Neuronal stem cell (in vitro differentiated cells): ENCODE measurements around the gene TRPC6.

Source experiments
- DNase-seq: peaks from one replicate; pipeline ENCODE4 v3.0.0-alpha.2; 2013; ENCODE audit warnings: low spot score
- H2AFZ ChIP-seq: one replicate; pipeline ENCODE4 v1.6.1; 2013; ENCODE audit warnings: mild to moderate bottlenecking, low read length, inconsistent platforms
- H2AK5ac ChIP-seq: 2 replicates; pipeline ENCODE4 v1.6.1; 2013; ENCODE audit warnings: low read depth, mild to moderate bottlenecking, inconsistent platforms, low read length, moderate library complexity, mixed read lengths
- H2BK120ac ChIP-seq: 2 replicates; pipeline ENCODE4 v1.6.1; 2013; ENCODE audit warnings: low read depth, mild to moderate bottlenecking, inconsistent platforms, low read length, moderate library complexity, mixed read lengths
- H2BK12ac ChIP-seq: one replicate; pipeline ENCODE4 v1.6.1; 2013; ENCODE audit warnings: low read length, inconsistent platforms
- H2BK15ac ChIP-seq: 2 replicates; pipeline ENCODE4 v1.6.1; 2013; ENCODE audit warnings: mild to moderate bottlenecking, low read length, inconsistent platforms, mixed read lengths
- H2BK5ac ChIP-seq: one replicate; pipeline ENCODE4 v1.6.1; 2013; ENCODE audit warnings: inconsistent platforms, mild to moderate bottlenecking, low read length, moderate library complexity
- H3K14ac ChIP-seq: one replicate; pipeline ENCODE4 v1.6.1; 2013; ENCODE audit warnings: low read length, inconsistent platforms
- H3K18ac ChIP-seq: 2 replicates; pipeline ENCODE4 v1.6.1; 2013; ENCODE audit warnings: low read length, inconsistent platforms
- H3K23ac ChIP-seq: 2 replicates; pipeline ENCODE4 v1.6.1; 2013; ENCODE audit warnings: low read depth, mild to moderate bottlenecking, mixed read lengths, low read length, inconsistent platforms; ENCODE audit not compliant: poor library complexity
- H3K27ac ChIP-seq: replicated peaks from 3 replicates; pipeline ENCODE4 v1.5.1; 2013; ENCODE audit warnings: low read length, inconsistent platforms
- H3K27me3 ChIP-seq, 3 experiments: 2 replicates each; pipeline ENCODE4 v1.6.1; 2013; ENCODE audit warnings: low read length in 3 of 3, mild to moderate bottlenecking in 2 of 3, inconsistent platforms in 1 of 3, low read depth in 1 of 3, mixed read lengths in 1 of 3, moderate library complexity in 1 of 3; ENCODE audit not compliant: control insufficient read depth in 3 of 3, insufficient read depth in 3 of 3
- H3K36me3 ChIP-seq, 2 donors: replicated peaks in 1 of 2; 2 replicates each; pipeline ENCODE4 v1.6.1; 2013; ENCODE audit warnings: low read length in 2 of 2; ENCODE audit not compliant: control insufficient read depth in 2 of 2, insufficient read depth in 2 of 2
- H3K4ac ChIP-seq: 2 replicates; pipeline ENCODE4 v1.6.1; 2013; ENCODE audit warnings: inconsistent platforms, mild to moderate bottlenecking, low read length, moderate library complexity
- H3K4me1 ChIP-seq, 2 donors: 1 replicate in 1 of 2; 2 replicates in 1 of 2; pipeline ENCODE4 v1.6.1; 2013; ENCODE audit warnings: low read length in 2 of 2, low read depth in 1 of 2; ENCODE audit not compliant: control insufficient read depth in 2 of 2, insufficient read depth in 1 of 2
- H3K4me2 ChIP-seq: one replicate; pipeline ENCODE4 v1.6.1; 2013; ENCODE audit warnings: mild to moderate bottlenecking, low read length, inconsistent platforms; ENCODE audit not compliant: insufficient read depth, poor library complexity, severe bottlenecking
- H3K4me3 ChIP-seq, 2 donors: 2 replicates each; pipeline ENCODE4 v1.5.1; 2013; ENCODE audit warnings: low read length in 2 of 2, mild to moderate bottlenecking in 2 of 2, inconsistent platforms in 1 of 2, moderate library complexity in 1 of 2
- H3K79me1 ChIP-seq: one replicate; pipeline ENCODE4 v1.6.1; 2013; ENCODE audit warnings: low read depth, mild to moderate bottlenecking, inconsistent platforms, low read length, moderate library complexity
- H3K9ac ChIP-seq: one replicate; pipeline ENCODE4 v1.6.1; 2013; ENCODE audit warnings: mild to moderate bottlenecking, low read depth, low read length, inconsistent platforms; ENCODE audit not compliant: poor library complexity
- H3K9me3 ChIP-seq, 2 donors: replicated peaks in 1 of 2; 2 replicates each; pipeline versions ENCODE3 to v1.6.1; 2013; ENCODE audit warnings: low read length in 2 of 2, mild to moderate bottlenecking in 2 of 2, inconsistent platforms in 1 of 2, low read depth in 1 of 2, mixed read lengths in 1 of 2, moderate library complexity in 1 of 2; ENCODE audit not compliant: control insufficient read depth in 2 of 2, insufficient read depth in 1 of 2
- H4K8ac ChIP-seq: one replicate; pipeline ENCODE4 v1.6.1; 2013; ENCODE audit warnings: low read depth, mild to moderate bottlenecking, inconsistent platforms, low read length, moderate library complexity
- H4K91ac ChIP-seq: one replicate; pipeline ENCODE4 v1.6.1; 2013; ENCODE audit warnings: low read length, low read depth, mild to moderate bottlenecking, inconsistent platforms; ENCODE audit not compliant: poor library complexity
- WGBS, 2 donors: extraction: QIAGEN DNeasy Blood & Tissue Kit; methylation state at CpG; one replicate each; pipeline ENCODE4 v1.1.7; 2013; ENCODE audit warnings: missing lambda C conversion rate in 2 of 2, mixed read lengths in 1 of 2; ENCODE audit not compliant: insufficient read length in 2 of 2, insufficient replicate concordance in 1 of 2; ENCODE audit errors: extremely low coverage in 2 of 2; 5-methylcytosine and 5-hydroxymethylcytosine counted together

Gene TRPC6

DNA sequence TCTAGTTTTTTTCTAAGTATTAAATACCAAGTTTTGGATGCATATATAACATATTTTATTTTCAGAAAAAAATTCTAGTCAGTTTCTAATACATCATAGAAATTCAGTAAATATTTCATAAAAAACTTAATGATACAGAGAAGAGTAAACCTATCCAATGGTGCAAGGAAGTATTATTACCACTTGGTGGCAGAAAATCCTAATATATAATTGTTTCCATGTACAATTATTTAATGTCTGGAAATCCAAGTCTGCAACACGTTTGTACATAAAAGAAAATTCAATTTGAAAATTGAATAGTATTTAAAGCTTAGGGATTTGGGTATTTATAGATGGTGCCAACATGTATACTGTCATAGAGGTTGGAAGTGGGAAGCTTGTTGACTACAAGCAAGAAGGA, 127.0 kb downstream of the TRPC6 start:
- no peak for DNase-seq
- H3K14ac ChIP-seq, result no peak overlapping the region
- H2BK12ac ChIP-seq, result no peak overlapping the region
- no peaks in the 10 kb centered on the region for H3K36me3 ChIP-seq
- no peak overlapping the region for H3K4ac ChIP-seq
- no peak overlapping the region for H2AFZ ChIP-seq
- peaks cover 0 to 1% of the 10 kb centered on the region in 2 donors for H3K9me3 ChIP-seq
- no peak overlapping the region for H4K91ac ChIP-seq
- no CpG with 5 or more reads among the region's 1 CpG for WGBS, 2 donors
- H2BK15ac ChIP-seq, result no peak overlapping the region
- H3K9ac ChIP-seq, result no peak overlapping the region
- no peaks in the 10 kb centered on the region for H3K27me3 ChIP-seq
- H3K23ac ChIP-seq, result no peak overlapping the region
- H3K4me1 ChIP-seq, result peaks cover 0 to 2% of the 10 kb centered on the region in 2 donors
- H2BK5ac ChIP-seq, result no peak overlapping the region
- no peak overlapping the region for H2AK5ac ChIP-seq
- no peak overlapping the region for H3K4me2 ChIP-seq
- H2BK120ac ChIP-seq, result no peak overlapping the region
- no peak overlapping the region for H3K27ac ChIP-seq
- H3K18ac ChIP-seq, result no peak overlapping the region
- no peak overlapping the region for H4K8ac ChIP-seq
- H3K4me3 ChIP-seq, result no peak overlapping the region
- H3K79me1 ChIP-seq, result no peaks in the 10 kb centered on the region

DNA sequence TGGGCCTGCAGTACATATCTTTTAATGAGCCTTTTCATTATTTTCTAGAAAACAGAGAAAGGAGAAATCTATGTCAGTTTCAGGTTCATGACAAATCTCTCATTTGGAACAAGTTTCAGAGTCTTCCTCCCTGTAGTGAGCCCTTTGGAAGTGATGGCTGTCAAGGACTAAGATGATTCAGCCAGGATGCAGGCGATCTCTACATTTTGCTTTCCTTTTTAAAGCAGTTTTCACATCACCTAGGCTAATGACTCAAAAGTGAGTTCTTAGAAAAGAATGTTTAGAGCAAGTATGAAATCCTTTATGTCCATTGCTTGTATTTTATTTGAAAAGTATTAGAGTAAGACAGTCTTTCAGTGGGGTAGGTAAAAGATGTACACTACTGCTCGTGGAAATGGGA, 130.1 kb downstream of the TRPC6 start:
- Histone ChIP-seq H3K36me3 (no peaks in the 10 kb centered on the region), H3K4me2 (no peak overlapping the region), H2BK120ac (no peak overlapping the region), H3K18ac (no peak overlapping the region), H3K79me1 (no peaks in the 10 kb centered on the region), H2AK5ac (no peak overlapping the region), H3K4me1 (peaks cover 0 to 2% of the 10 kb centered on the region in 2 donors), H2AFZ (no peak overlapping the region), H3K27me3 (no peaks in the 10 kb centered on the region), H3K4me3 (no peak overlapping the region), H3K9ac (no peak overlapping the region), H2BK12ac (no peak overlapping the region), H4K8ac (no peak overlapping the region), H3K4ac (no peak overlapping the region), H3K27ac (no peak overlapping the region), H2BK5ac (no peak overlapping the region), H4K91ac (no peak overlapping the region), H3K23ac (no peak overlapping the region), H3K14ac (no peak overlapping the region), H2BK15ac (no peak overlapping the region), H3K9me3 (no peaks in the 10 kb centered on the region)
- no peak for DNase-seq
- WGBS, 2 donors, result no CpG with 5 or more reads among the region's 2 CpGs

DNA sequence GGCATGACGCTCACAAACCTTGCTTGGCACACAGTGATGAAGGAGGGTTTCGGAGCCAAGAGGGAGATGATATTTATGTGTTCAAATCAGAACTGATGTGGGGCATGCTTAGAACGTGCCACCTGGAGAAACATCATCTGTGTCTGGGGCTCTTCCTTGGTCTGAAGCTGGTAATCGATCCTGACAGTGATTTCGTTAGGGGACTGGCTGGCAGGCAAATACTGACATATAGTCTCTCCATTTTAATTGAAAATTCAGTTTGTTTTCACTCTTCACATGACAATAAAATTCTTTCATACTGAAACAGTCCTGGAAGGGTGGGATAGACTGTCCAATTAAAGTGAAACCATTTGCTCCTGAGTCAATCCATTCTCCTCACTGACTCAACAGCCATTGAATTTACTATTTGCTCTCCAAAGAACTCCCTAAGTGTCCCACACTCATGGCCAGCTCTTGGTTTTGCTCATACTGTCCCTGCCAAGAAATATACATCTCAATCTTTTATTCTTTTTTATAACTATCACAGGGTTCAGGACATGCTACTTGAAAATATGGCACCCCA, 134.8 kb downstream of the TRPC6 start:
- H2AFZ ChIP-seq, result no peak overlapping the region
- H4K8ac ChIP-seq, result no peak overlapping the region
- DNase-seq, result no peak
- no CpG with 5 or more reads among the region's 5 CpGs for WGBS, 2 donors
- no peak overlapping the region for H3K27ac ChIP-seq
- H3K36me3 ChIP-seq, result no peaks in the 10 kb centered on the region
- H3K4me1 ChIP-seq, result peaks cover 0 to 2% of the 10 kb centered on the region in 2 donors
- no peak overlapping the region for H4K91ac ChIP-seq
- peaks cover 0 to 1% of the 10 kb centered on the region in 2 donors for H3K9me3 ChIP-seq
- no peak overlapping the region for H3K9ac ChIP-seq
- peak overlapping the region; percentile 36 for H3K18ac ChIP-seq
- H3K4me3 ChIP-seq, result no peak overlapping the region
- H2BK15ac ChIP-seq, result no peak overlapping the region
- H2AK5ac ChIP-seq, result no peak overlapping the region
- no peak overlapping the region for H3K23ac ChIP-seq
- H3K27me3 ChIP-seq, result no peaks in the 10 kb centered on the region
- H3K4me2 ChIP-seq, result no peak overlapping the region
- H3K14ac ChIP-seq, result no peak overlapping the region
- no peak overlapping the region for H2BK120ac ChIP-seq
- no peak overlapping the region for H3K4ac ChIP-seq
- H3K79me1 ChIP-seq, result no peaks in the 10 kb centered on the region
- H2BK5ac ChIP-seq, result no peak overlapping the region
- H2BK12ac ChIP-seq, result no peak overlapping the region

DNA sequence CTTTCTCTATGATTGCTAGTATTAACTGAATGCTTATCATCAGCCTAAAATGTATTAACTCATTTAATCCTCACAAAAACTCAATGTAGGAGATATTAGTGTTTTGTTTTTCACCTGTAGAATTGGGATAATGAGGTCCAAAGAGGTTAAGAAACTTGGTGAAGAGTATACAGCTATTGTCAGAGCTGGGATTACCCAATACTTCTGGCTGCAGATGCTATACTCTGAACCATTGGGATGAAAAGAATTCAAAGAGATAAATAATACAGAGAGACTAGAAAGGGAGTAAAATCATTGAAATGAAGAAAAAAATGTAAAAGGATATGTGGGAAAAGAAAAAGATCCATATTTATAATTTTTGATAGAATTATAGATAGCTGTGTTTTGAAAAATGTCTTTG, 137.1 kb downstream of the TRPC6 start:
- no peak overlapping the region for H3K4me2 ChIP-seq
- no peak overlapping the region for H2BK120ac ChIP-seq
- no peak overlapping the region for H4K91ac ChIP-seq
- no peak overlapping the region for H3K4ac ChIP-seq
- H2AK5ac ChIP-seq, result no peak overlapping the region
- H3K18ac ChIP-seq, result no peak overlapping the region
- no peaks in the 10 kb centered on the region for H3K4me1 ChIP-seq
- H2BK12ac ChIP-seq, result no peak overlapping the region
- no peak overlapping the region for H3K4me3 ChIP-seq
- no peak overlapping the region for H3K9ac ChIP-seq
- no peak overlapping the region for H4K8ac ChIP-seq
- H2BK15ac ChIP-seq, result no peak overlapping the region
- H3K79me1 ChIP-seq, result no peaks in the 10 kb centered on the region
- no peak for DNase-seq
- H3K14ac ChIP-seq, result no peak overlapping the region
- H3K27me3 ChIP-seq, result no peaks in the 10 kb centered on the region
- peaks cover 0 to 1% of the 10 kb centered on the region in 2 donors for H3K9me3 ChIP-seq
- no peak overlapping the region for H2AFZ ChIP-seq
- H3K27ac ChIP-seq, result no peak overlapping the region
- H3K23ac ChIP-seq, result no peak overlapping the region
- no peaks in the 10 kb centered on the region for H3K36me3 ChIP-seq
- no peak overlapping the region for H2BK5ac ChIP-seq
